ENCODE data around the gene CCL11. TPM values are rescaled to one million over a fixed set of nuclear protein-coding genes. Genes with fewer than 3 reads are reported as not detected.

The CCL11 gene
- total and polyA plus RNA-seq, 2 of the 8 experiments (the other 6 are each of a cell fraction or from before 2014, with no cell fraction given): not detected

GRCh38 chr17:34312080-34312479 lies 26.5 kb downstream of the CCL11 start:
- H3K4me3 ChIP-seq (ENCODE audit: extremely low read depth in 1 of 4, insufficient read depth in 2 of 4, low read depth in 3 of 4, low read length in 4 of 4): no peak overlapping the region
- H3K27ac ChIP-seq (ENCODE audit: low read depth, low read length): no peak overlapping the region
- no peak overlapping the region for H3K14ac ChIP-seq (ENCODE audit: insufficient read length)
- H2BK12ac ChIP-seq (ENCODE audit: low read depth, low read length): no peak overlapping the region
- H3K23me2 ChIP-seq (ENCODE audit: low read depth, low read length): no peaks in the 10 kb centered on the region
- no peak for FAIRE-seq
- no peaks in the 10 kb centered on the region for H4K20me1 ChIP-seq (replicated peaks in 1 of 2; ENCODE audit: control insufficient read depth in 1 of 2, insufficient read depth in 2 of 2, low read length in 2 of 2)
- no peak overlapping the region for H3K23ac ChIP-seq (ENCODE audit: insufficient read length)
- no peaks in the 10 kb centered on the region for H3K79me1 ChIP-seq (ENCODE audit: low read depth, low read length)
- no peak overlapping the region for H3K9ac ChIP-seq (replicated peaks in 1 of 4; ENCODE audit: extremely low read depth in 1 of 4, low read depth in 3 of 4, low read length in 3 of 4)
- no peak overlapping the region for H3K4ac ChIP-seq (replicated peaks; ENCODE audit: insufficient read length, low read depth, low read length)
- H4K8ac ChIP-seq (ENCODE audit: extremely low read depth, insufficient read depth, low read length): no peak overlapping the region
- H3K9me3 ChIP-seq (ENCODE audit: insufficient read depth in 2 of 2, low read depth in 1 of 2, low read length in 1 of 2): no peaks in the 10 kb centered on the region
- whole genome bisulfite sequencing, 2 experiments (ENCODE audit: extremely low coverage in 1 of 2, insufficient coverage in 1 of 2, insufficient read length in 1 of 2, insufficient replicate concordance in 2 of 2, low coverage in 1 of 2, low lambda C conversion rate in 2 of 2, missing lambda C conversion rate in 1 of 2): 73% methylated on average over 5 of the region's 5 CpGs; no CpG with 5 or more reads in 1 of the 2 experiments
- ChIA-PET POLR2A (ENCODE audit: partially characterized antibody) (no interaction called here), CTCF (ENCODE audit: partially characterized antibody) (interaction anchor here (1.1 to 13.3 kb wide), 6 partner anchors 9 to 109 kb away, joined by 3 to 210 read pairs (median 4); no protein-coding TSS in a partner anchor)
- no peak overlapping the region for H3K56ac ChIP-seq (replicated peaks; ENCODE audit: insufficient read length, low read depth, low read length)
- no peaks in the 10 kb centered on the region for H3K36me3 ChIP-seq (ENCODE audit: control insufficient read depth in 2 of 4, insufficient read depth in 4 of 4, low read length in 3 of 4)
- H3K4me1 ChIP-seq (replicated peaks in 1 of 4; ENCODE audit: control insufficient read depth in 3 of 4, insufficient read depth in 4 of 4, low read length in 3 of 4): no peaks in the 10 kb centered on the region
- H4K5ac ChIP-seq (ENCODE audit: insufficient read length, low read depth, low read length): no peak overlapping the region
- no peak overlapping the region for H2BK20ac ChIP-seq (ENCODE audit: low read length)
- H2BK15ac ChIP-seq (ENCODE audit: low read length): no peak overlapping the region
- no peak overlapping the region for H2BK120ac ChIP-seq (replicated peaks; ENCODE audit: low read depth, low read length)
- no peak overlapping the region for H2BK5ac ChIP-seq (ENCODE audit: low read depth, low read length)
- H3K79me2 ChIP-seq (ENCODE audit: control insufficient read depth in 1 of 2, insufficient read depth in 2 of 2, low read length in 2 of 2): no peaks in the 10 kb centered on the region
- no peak overlapping the region for H4K91ac ChIP-seq (replicated peaks; ENCODE audit: insufficient read length, low read length)
- no peak overlapping the region for H2AFZ ChIP-seq (ENCODE audit: low read length)
- H3K18ac ChIP-seq (ENCODE audit: extremely low read depth, low read length): no peak overlapping the region
- no peaks in the 10 kb centered on the region for H3K27me3 ChIP-seq (replicated peaks in 1 of 4; ENCODE audit: control insufficient read depth in 3 of 4, extremely low read depth in 1 of 4, insufficient read depth in 3 of 4, low read length in 3 of 4)
- no peak overlapping the region for H2AK5ac ChIP-seq (ENCODE audit: low read depth, low read length)
- H3K4me2 ChIP-seq (ENCODE audit: insufficient read depth in 1 of 2, low read depth in 2 of 2, low read length in 2 of 2): no peak overlapping the region
- DNase-seq (ENCODE audit: low read depth in 1 of 2, low spot score in 2 of 2): no peak
- TF ChIP-seq SUZ12 (IDR thresholded peaks at IDR 0.05; ENCODE audit: low read length): no peak
- TF ChIP-seq SP4 (IDR thresholded peaks at IDR 0.05; ENCODE audit: low read length): no peak
